D341Med (cell line): Measurements from ENCODE around the gene CDH24.

ENCODE experiments used
- DNase-seq: peaks from one replicate; pipeline ENCODE4 v3.0.0; 2012; ENCODE audit warnings: low spot score

The CDH24 gene

GRCh38 chr14:23056956-23057756, at the start of gene CDH24:
Gene CDH24, minus strand, starts transcription at chr14:23057520. Its CDS starts 1,787 bp downstream, at chr14:23055733.
- peak; percentile 87 for DNase-seq

- DNase-seq: no peak
These were observed 49.4 kb upstream of the CDH24 start for GRCh38 chr14:23106747-23107045.

- no peak for DNase-seq
These were observed 48.1 kb upstream of the CDH24 start for GRCh38 chr14:23105348-23105824.

GRCh38 chr14:23104591-23105347, 47.4 kb upstream of the CDH24 start, which contains the start of gene CIROP:
Gene CIROP, minus strand, starts transcription at chr14:23104989. Its CDS starts 69 bp downstream, at chr14:23104920.
- DNase-seq: no peak

- DNase-seq: no peak
These were observed 46.8 kb upstream of the CDH24 start for GRCh38 chr14:23104070-23104590.

GRCh38 chr14:23103581-23103980, 46.3 kb upstream of the CDH24 start:
- no peak for DNase-seq

- no peak for DNase-seq
These were observed 45.5 kb upstream of the CDH24 start for GRCh38 chr14:23102801-23103200.

- no peak for DNase-seq
These were observed 44.8 kb upstream of the CDH24 start for GRCh38 chr14:23101986-23102625.

GRCh38 chr14:23101213-23101970, 44.1 kb upstream of the CDH24 start:
- peak; percentile 79 for DNase-seq

- no peak for DNase-seq
These were observed 42.0 kb upstream of the CDH24 start for GRCh38 chr14:23099212-23099861.

- no peak for DNase-seq
These were observed 40.5 kb upstream of the CDH24 start for GRCh38 chr14:23097786-23098185.

- peak; percentile 96 for DNase-seq
These were observed 38.1 kb upstream of the CDH24 start, which contains the start of gene C14orf119 for GRCh38 chr14:23095196-23096108. Gene C14orf119, plus strand, starts transcription at chr14:23095505. Its CDS starts 2,154 bp downstream, at chr14:23097659.

GRCh38 chr14:23094666-23095195, 37.4 kb upstream of the CDH24 start, which contains the start of gene ACIN1:
Gene ACIN1, minus strand, starts transcription at chr14:23095136. Its CDS starts 24 bp downstream, at chr14:23095112.
- DNase-seq: peak; percentile 88

GRCh38 chr14:23093991-23094665, 36.8 kb upstream of the CDH24 start:
- peak; percentile 82 for DNase-seq

GRCh38 chr14:23093526-23093925, 36.2 kb upstream of the CDH24 start:
- DNase-seq: no peak

GRCh38 chr14:23093104-23093503, 35.8 kb upstream of the CDH24 start:
- no peak for DNase-seq

GRCh38 chr14:23091294-23092225, 34.2 kb upstream of the CDH24 start:
- DNase-seq: no peak

GRCh38 chr14:23090254-23090636, 32.9 kb upstream of the CDH24 start:
- DNase-seq: no peak
